GM19023 (cell line): ENCODE data around the gene NID1.
"Not testable (repeated sequence)": the region's sequence is repeated elsewhere in the genome, so short reads cannot be mapped to it uniquely, and the experiment has no call there.

ENCODE experiments used
- ATAC-seq: cut with Tn5 transposase; IDR thresholded peaks from one replicate; pipeline ENCODE4 v1.9.1; 2021; ENCODE audit warnings: mild to moderate bottlenecking, moderate library complexity; ENCODE audit not compliant: unreplicated experiment

Gene NID1

DNA sequence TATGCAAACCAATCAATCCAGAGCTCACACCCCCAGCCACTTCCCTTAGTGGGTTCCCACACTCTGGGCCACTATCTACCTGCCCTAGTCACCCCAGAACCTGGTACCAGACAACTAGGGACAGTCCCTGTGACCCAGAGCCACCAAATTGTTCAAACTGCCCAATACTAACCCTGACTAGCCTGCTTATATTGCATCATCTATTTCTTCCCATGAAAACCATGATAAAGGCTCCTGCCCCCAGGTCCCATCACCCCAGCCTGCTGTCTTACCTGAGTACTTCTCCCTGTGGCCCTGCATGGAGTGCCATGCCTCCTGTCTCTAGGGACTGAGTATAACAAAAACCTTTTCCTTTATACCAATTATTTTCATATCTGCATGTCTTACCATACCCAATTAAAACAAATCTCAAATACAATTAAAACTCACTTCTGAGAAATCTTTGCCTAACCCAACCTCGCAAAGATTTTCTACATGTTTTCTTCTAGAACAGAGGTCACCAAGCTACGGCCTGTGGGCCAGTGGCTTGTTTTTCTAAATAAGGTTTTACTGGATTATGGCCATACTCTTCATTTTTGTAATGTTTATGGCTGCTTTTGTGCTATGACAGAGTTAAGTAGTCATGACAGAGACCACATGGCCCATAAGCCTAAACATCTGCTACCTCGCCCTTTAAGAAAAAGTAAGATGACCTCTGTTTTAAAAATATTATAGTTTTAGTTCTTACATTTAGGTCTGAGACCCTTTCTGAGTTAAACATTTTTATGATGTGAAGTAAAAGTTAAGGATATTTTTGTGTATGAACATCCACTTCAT lies 31.0 kb upstream of the NID1 start:
- no peak for ATAC-seq

DNA sequence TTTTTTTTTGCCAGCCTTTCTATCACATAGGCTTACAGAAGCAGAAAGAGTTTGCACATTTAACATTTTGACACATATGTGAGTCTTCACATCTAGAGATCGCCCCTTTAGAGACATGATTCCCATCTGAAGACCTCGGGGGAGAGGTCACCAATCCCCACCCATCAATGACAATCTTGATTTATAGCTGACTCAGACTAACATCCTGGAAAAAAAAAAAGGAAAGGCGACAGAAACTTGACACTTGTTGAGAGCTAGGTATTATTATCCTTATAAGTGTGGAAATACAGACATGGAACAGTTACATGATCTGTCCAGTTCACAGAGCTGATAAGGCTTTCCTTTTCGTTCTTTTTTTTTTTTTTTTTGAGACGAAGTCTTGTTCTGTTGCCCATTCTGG lies 28.0 kb upstream of the NID1 start:
- ATAC-seq, result no peak

DNA sequence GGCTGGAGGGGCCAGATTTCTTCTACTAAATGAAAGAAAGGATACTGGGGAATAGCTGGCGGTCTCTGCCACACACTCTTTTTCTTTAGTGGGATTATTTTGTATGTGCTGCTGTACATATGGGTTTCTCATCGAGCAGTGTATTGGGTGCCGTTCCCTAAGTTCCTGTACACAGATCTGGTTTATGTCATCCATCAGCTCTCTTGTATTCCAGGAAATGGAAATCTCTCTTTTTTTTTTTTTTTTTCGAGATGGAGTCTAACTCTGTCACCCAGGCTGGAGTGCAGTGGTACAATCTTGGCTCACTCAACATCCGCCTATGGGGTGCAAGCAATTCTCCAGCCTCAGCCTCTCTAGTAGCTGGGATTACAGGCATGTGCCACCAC lies 27.0 kb upstream of the NID1 start:
- no peak for ATAC-seq

DNA sequence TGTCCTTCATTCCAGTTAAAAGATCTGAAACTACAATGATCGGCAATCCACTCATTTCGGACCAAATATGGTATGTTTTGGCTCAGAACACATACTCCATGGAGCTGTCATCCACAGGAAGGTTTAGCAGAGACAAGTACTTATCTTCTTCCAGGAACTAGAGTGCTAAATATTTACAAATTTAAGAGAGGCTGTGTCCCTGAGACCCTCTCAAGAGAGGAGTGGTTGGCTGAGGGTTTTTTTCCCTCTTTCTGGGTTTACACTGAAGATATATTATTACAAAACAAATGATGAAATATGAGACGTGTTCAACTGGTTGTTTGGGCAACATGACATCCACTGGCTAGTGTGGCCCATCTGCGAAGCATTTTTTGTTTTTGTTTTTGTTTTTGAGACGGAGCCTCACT lies 25.9 kb upstream of the NID1 start:
- ATAC-seq, result no peak

DNA sequence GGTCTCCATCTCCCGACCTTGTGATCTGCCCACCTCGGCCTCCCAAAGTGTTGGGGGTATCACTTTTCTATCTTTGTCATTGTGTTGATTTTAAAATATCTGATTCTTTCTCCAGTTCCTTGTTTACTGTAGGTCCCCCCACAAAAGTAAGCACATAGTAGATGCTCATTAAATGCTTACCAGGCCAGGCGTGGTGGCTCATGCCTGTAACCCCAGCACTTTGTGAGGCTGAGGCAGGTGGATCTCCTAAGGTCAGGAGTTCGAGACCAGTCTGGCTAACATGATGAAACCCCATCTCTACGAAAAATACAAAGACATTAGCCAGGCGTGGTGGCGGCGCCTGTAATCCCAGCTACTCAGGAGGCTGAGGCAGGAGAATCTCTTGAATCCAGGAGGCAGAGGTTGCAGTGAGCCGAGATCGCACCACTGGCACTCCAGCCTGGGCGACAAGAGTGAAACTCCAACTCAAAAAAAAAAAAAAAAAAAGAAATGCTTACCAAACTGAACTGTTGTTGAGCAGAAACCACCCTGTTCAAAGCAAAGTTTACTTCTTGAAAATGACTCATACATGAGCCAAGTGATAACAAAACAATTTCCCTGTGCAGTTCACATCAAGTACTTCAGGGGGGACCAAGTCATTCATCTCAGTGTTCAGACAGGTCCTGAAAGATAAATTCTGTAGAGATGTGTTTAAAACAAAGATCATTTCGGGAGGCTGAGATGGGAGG lies 24.3 kb upstream of the NID1 start:
- no peak for ATAC-seq

DNA sequence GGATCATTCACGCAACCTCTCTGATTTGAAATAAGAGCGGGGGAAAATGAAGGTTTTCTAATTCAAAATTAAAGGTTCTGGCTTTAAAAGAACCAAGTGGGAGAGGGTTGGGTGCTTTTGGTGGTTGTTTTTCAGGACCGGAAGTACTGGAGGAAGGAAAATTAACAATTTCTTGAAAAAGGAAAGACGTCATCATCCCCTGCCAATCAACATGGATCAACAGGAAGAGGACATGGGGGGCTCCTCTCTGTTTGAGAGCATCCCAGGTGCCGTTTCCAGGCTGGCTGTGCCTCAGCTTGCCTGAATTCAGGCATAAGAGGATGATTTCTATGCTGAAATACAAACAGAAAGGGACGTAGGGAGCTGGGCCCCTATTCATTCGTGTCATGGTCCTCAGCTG lies 21.6 kb upstream of the NID1 start:
- no peak for ATAC-seq

DNA sequence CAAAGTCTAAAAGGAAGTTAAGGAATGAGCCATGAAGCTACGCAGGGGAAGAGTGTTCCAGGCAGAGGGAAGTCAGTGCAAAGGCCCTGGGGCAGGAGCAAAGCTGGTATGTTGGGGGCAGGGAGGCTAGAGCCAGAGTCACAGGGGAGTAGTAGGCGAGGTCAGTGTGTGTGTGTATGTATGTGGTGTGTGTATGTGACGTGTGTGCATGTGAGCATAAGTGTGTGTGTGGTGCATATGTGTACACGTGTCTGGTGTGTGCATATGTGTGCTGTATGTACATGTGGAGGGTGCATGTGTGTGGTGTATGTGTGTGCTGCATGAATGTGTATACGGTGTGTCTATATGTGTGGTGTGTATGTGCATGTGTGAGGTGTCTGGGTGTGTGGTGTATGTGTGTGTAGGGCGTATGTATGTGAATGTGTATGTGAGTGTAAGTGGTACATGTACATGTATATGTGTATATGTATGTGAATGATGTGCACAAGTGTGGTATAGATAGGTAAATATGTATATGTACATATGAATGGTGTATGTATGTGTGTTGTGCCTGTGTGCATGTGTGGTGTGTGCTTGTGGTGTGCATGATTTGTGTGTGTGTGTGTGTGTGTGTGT lies 20.8 kb upstream of the NID1 start:
- no peak for ATAC-seq

DNA sequence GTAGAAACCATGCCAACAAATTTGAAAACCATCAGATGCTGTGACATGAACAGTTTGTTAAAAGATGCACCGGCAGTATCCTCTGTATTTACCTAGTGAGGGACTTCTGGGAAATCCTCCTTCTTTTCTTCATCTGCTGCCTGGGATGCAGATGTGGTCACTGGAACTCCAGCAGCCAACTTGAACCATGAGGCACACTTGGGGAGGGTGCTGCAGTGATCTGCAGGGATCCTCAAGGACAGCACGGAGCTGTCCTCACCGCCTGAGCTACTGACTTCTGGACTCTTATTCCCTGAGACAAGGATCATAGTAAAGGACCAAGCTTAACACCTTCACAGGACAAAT lies 19.5 kb upstream of the NID1 start:
- ATAC-seq, result no peak

DNA sequence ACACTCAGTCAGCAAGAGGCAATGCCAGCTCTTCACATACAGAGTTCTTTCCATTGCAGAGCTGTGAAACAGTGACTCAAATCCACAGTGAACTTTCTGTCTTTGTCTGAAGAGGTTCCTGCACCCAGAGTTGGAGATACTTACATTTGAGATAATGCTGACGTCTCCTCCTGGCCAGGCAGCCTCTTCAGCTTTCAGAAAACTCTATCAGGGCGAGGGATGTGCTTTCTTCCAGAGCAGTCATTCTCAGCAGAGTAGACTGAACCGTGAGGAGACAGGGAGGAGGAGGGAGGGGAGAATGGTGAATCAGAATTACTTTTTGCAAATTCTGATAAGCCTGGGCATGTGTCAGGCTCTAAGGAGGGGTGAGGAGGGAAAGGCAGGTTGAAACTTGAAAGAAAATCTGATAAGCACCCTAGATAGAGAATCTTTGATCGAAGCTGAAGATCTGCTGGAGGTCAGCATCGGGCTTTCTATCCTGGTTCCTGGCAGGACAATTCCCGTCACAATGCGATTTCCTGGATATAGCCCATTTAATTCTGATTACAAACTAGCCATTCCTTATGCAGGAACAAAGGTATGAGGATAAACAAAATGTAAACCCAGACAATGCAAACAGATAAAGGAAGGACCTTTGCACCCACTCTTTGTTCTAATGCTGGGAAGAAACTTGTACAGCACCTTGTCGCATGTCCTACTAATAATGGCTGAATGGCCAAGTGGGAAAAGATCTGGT lies 18.9 kb upstream of the NID1 start:
- no peak for ATAC-seq

DNA sequence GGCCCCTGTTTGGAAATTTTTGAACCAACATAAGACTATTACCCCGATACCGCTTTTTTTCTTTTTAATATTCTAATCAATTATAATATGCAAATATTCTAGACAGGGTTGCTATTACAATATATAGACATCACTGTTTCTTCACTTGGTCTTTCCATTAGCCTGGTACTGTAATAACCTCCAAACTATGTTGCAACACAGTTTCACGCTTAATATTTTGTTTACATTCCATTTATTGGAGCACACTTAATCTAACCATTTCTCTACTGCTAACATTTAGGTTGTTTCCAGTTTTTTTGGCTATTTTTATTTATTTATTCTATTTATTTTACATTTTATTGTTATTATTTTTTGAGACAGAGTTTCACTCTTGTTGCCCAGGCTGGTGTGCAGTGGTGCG lies 17.6 kb upstream of the NID1 start:
- no peak for ATAC-seq

DNA sequence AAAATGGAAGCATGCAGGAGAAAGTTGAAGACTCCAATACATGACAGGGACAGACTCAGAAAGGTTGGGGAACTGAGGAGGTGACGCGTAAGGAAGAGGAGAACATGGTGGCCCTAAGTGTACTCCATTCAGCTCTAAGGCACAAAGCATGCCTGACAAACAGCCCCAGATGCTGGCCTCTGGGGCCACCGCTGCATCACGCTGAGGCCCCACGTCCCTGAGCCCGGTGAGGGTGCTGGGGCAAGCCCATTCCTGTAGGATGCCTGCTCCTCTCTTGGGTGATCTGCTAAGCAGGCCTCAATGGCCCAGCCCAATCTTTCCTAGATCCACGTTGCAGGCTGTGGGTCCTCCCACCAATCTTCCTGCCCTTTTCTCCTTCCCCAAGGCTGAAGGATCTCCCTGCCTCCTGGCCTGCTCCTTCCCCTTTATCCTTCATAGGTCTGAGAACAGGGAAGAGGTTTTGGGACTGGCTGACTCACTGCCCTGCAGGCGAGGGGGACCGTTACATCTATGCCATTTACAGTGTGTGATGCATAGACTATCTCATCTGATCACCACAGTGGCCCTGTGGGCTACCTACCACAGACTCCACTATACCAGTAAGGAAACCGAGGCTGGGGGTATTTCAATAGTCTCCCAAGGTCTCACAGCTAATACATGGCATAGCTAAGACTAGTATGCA lies 16.8 kb upstream of the NID1 start:
- ATAC-seq, result no peak

DNA sequence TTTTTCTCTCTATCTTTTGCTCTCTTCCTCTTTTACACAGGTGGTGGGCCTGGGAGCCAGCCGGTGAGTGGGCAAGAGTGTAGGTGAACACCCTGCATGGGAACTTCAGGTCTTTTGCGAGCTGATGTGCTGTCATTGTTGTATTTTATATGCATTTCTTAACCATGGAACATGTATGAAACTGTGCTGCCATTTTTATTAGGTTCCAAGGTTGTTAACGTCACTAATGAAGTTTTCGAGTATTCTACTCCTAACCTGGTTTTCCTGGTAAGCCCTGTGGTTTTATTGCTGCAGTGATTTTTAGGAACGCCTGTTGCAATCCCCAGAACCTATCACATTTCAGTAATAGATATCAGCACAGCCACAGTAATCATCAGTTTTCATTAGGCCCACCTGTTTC lies 14.8 kb upstream of the NID1 start:
- ATAC-seq, result no peak

DNA sequence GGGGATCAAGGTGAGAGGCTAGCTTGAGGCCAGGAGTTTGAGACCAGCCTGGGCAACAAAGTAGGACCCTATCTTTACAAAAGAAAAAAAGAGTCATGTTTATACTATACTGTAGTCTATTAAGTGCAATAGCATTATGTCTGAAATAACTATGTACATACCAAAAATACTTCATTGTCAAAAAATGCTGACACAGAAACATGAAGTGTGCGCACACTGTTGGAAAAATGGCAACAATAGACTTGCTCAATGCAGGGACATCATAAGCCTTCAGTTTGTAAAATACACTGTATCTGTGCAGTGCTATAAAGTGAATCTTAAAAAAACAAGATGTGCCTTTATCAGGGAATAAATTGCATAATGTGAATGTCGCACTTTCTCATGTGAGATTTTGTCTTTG lies 14.1 kb upstream of the NID1 start:
- ATAC-seq, result no peak

DNA sequence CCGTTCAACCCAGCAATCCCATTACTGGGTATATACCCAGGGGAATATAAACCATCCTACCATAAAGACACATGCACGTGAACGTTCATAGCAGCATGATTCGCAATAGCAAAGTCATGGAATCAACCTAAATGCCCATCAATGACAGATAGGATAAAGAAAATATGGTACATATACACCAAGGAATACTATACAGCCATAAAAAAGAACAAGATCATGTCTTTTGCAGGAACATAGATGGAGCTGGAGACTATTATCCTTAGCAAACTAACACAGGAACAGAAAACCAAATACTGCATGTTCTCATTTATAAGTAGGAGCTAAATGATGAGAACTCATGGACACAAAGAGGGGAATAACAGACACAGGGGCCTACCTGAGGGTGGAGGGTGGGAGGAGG lies 13.2 kb upstream of the NID1 start:
- not testable (repeated sequence) for ATAC-seq

DNA sequence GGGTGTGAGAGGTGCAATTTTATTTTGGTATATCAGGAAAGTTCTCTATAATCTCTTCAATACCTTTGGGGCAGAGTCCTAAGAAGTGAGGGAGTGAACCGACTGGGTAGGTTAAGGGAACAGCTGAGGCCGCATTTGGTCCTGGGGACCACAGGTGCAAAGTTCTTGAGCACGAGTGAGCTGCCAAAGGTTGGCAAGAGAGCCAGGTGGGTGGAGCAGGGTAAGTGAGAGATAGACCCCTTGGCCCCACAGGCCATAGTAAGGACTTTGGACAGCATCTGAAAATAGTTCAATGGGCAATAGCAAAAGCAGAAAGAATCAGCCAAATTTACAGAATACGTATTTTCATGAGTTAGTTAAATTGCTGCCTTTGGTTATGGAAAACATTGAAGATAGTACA lies 11.0 kb upstream of the NID1 start:
- ATAC-seq, result no peak

DNA sequence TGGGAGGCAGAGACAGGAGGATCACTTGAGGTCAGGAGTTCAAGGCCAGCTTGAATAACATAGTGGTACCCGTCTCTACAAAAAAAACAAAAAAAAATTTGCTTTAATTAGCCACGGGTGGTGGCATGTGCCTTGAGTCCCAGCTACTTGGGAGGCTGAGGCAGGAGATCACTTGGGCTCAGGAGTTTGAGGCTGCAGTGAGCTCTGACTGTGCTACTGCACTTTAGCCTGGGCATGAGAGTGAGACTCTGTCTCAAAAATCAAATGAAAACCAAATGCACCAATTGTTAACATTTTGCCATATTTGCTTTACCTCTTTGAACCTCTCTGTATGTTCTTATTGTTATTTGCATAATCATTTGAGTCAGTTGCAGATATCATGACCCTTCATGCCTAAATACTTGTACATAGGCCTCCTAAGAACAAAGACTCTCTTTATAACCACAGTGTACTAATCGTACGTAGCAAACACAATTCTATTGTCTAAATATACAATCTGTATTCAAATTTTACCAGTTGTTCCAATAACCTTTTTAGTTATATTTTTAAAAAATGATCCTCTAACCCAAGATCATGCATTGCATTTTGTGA lies 8.5 kb upstream of the NID1 start:
- ATAC-seq, result no peak

DNA sequence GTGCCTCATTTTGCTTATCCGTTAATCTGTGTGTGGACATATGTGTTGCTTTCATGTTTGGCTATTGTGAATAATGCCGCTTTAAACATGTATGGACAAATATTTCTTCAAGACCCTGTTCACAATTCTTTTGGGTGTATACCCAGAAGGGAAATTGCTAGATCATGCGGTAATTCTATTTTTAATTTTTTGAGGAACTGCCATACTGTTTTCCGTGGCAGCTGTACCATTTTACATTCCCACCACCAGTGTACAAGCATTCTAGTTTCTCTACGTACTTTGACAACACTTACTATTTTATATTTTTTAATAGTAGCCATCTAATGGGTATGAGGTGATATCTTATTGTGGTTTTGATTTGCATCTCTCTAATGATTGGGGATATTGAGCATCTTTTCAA lies 7.1 kb upstream of the NID1 start:
- ATAC-seq, result no peak

DNA sequence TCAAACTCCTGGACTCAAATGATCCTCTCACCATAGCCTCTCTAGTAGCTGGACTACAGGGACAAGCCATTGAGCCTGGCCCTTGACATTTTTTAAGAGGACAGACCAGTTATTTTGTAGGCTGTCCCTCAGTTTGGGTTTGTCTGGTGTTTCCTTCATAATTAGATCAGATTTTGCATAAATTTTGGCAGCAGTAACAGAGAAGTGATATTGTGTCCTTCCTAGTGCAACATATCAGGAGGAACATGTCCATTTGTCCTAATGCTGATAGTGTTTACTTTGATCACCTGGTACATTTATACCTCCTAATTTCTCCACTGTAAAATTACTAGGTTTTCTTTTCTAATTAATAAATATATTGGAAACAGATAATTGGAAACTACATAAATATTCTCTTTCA lies 5.9 kb upstream of the NID1 start:
- ATAC-seq, result no peak

DNA sequence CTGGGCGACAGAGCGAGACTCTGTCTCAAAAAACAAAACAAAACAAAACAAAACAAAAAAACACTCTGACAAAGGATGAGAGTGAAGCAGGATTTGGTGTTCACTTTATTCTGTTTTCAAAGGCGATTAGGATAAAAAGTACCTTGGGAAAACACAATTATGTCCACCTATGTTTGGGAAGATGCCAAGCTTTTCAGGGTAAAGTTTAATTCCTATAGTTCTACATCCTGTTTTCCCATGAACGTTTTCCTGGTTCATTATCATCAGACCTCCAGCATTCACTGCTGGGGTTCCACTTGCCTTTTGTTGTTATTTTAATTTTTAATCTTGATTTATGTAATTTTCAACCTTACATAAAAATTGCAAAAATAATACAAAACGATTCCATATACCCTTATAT lies 4.9 kb upstream of the NID1 start:
- no peak for ATAC-seq

DNA sequence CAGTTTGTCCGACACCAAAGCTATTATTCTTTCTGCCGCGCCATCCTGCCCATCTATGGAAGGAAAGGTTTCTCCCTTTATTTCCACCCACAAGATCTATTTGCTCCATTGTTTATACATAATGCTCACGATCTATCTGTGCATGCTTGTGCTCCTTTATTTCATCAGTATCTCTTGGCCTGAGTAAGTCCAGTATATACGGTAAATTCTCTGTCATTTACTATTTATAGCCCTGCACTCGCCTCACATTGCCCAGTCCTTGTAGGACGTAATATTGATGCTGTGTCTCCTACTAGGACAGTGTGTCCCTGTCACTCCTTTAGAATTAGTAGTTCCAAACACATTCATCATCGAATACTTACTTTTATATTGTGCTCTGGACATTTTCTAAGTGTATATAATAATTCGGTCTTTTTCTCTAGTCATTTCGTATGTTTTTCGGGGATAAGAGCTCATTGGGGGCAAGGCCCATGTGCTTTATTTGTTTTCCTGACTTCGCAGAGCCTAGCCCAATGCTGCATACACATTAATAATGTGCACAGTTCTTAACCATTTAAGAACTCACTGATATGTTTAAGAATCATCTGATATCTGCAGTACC lies 3.1 kb upstream of the NID1 start:
- no peak for ATAC-seq
